Measurements from ENCODE around the gene PLXDC2.

PLXDC2 gene

DNA sequence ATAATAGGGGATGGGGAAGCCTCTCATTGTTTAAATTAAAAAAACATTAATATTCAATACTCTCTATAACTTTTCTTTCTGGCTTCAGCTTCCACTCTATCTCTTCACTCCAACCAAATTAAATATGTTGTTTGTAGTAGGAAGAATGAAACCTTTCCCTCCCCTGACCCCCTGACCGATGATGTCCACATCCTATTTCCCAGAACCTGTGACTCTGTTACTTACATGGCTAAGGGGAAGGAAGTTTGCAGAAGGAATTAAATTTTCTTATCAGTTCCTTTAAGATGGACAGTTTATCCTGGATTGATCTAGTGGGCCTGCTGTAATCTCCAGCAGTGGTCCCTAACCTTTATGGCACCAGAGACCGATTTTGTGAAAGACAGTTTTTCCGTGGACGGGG lies 130.0 kb downstream of the PLXDC2 start:
- no peak for DNase-seq

DNA sequence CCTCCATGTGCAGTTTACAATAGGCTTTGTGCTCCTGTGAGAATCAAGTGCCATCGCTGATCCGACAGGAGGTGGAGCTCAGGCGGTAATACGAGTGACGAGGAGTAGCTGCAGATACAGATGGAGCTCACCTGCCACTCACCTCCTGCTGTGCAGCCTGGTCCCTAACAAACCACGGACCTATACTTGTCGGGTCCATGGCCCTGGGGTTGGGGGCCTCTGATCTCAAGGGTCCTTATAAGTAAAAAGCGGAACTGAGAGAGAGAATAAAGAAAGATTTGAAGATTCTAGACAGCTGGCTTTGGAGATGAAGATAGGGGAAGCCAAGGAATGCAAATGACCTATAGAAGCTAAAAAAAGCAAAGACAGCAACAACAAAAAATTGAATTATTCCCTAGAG lies 130.6 kb downstream of the PLXDC2 start:
- DNase-seq = no peak

DNA sequence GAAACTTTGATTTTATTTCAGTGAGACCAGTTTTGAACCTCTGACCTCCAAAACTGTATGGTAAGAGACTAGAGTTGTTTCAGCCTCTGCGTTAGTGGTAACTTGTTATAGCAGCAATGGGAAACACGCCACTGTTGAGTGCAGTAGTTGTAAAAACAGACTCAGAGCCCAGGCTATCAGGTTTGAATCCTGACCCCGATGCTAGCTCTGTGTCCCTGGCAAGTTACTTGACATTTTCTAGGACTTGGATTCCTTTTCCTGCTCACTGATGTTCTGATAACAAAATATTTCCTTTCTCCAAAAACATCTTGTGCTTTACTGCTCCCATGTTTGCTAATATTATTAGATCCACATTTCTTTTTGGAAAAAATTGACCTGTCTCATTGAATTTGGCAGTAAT lies 131.0 kb downstream of the PLXDC2 start:
- DNase-seq = no peak

DNA sequence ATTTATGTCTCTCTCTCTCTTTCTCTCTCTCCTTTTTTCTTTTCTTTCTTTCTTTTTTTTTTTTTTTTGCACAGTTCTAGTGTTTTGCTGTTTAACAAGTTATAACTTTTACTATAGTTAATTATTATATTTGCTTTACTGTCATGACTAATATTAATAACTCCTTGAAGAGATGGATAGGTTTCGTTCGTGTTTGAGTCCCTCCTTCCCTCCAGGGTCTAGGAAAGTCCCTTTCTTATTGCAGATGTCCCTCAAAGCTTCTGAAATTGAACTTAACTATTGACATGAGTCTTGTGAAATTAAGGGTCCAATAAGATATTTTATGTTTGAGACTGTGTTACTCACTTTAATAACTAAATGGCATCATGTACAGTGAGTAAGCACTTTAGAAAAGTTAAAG lies 131.4 kb downstream of the PLXDC2 start:
- DNase-seq = no peak

DNA sequence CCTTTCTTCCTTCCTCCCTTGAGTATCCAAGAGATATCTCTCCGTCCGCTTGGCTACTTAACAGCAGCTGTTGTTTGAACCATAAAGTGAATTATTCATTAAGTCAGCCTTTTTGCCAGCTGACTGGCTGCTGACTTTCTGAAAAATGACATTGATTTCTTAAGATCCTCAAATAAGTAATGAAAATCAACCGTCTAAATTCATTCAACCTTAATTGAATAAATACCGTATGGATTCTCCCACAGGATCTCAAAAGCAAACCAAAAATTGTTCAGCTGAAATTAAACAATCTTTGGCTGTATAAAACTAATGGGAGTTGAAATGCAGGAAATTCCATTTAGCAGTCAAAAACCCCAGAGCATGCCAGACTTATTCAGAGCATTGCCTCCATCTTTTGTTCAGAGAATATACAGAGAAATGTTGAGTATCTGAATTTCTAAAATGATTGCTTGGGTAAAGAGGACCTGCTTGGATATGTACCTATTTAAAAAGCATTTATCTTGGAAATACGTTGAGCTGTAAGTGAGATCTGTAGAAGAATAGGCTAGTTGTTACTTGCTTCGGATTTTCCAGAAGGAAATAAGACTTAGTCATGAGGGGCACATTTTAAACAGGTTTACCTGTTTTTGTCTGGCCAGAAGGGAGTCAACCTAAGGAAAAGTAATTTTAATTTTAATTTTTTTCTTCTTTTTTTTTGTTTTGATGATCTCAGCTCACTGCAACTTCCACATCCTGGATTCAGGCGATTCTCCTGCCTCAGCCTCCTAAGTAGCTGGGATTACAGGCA lies 136.2 kb downstream of the PLXDC2 start:
- no peak for DNase-seq

DNA sequence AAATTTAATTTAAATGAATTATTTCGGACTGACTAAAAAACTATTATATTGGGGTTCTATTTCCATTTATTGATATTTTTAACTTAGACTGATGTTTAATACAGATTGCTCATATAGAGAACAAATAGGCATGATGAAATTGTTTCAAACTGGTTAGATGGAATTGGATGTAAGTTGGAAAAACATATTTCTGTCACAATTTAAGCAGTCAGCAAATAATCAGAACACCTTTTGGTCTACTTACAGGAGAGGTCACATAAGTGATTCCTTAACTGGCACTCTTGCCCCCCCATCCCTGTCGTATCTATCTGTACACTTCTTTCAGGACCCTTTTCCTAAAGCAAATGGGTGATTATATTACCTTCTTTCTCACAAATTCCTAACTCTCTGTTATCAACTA lies 138.4 kb downstream of the PLXDC2 start:
- DNase-seq = no peak

DNA sequence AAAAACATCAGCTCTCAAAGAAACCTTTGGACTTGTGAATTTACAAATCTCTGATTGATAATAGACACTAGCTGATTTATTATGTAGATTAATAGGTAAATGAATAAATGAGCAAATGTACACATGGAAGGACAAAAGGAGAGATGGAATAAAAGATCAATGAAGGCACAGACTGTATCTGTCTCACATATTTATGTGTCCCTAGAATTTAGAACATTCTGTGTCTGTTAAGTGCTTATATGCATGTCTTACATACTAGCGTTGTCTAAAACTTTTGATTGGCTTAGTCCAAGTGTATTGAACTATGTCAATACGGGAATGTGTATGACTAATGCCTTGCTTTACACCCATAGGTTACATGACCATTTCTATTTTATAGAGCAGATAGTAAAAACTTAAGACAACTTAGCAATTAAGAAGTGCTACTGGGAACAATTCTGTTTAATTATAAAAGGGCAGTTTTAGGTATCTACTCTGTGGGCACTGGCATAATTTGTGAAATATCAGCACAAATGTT lies 140.3 kb downstream of the PLXDC2 start:
- no peak for DNase-seq

DNA sequence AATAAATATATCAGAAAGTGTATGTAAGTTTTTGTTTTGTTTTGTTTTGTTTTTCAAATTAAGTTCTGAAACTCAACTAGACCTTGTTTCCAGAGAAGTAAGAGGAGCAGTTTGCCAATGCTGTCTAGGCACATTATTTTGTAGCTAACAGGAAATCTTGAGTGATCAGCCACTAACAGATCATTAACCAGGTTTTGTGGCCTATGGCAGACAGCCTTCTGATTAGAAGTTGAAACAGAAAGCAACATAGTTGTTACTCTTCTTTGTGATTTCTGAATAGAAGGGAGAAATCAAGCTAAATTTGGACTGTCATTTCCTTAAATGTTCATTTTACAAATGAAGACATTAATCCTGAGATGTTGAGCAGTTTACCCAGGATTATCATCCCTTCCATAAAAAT lies 142.6 kb downstream of the PLXDC2 start:
- DNase-seq = no peak

DNA sequence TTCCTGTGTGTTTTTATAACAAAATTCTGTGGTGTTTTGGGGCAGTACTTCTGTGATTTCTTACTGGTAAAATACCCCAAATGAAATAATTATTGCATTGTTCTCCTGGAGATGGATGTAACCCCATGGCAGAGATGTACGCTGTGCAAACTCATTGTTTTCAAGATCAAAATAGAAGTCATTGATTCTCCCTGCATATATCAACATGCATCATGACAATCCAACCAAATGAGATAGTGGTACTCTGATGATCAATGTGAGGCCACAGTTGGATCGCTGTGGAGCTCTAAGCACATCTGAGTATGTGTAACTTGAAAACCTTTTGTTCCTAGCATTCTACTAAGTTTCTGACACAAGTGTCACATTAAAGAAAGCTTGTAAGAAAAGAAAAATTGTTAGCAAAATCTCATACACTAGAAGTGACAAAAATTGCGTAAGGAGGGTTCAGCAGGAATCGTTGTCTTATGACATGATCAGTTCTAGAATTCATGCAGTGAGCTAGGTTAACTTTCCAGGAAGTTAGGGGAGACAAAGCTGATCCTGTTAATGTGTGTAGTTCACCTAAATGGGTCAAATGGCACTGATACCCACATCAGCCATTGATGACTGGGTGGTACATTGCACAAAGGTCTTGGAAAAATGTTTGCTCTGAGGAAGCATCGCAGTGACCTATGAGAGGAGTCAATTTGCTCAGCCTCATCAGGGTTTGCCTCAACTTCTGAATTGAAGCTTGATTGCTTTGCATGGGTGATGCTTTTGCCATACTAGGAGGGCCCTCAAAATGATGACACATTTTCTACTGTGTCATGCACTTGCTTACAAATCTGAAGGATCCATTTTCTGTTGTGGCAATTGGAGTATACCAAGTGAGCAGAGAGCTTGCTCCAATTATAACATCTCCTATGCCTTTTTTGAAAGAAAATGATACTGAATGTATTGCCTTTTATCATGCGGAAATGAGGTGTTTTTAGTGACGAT lies 145.1 kb downstream of the PLXDC2 start:
- no peak for DNase-seq

DNA sequence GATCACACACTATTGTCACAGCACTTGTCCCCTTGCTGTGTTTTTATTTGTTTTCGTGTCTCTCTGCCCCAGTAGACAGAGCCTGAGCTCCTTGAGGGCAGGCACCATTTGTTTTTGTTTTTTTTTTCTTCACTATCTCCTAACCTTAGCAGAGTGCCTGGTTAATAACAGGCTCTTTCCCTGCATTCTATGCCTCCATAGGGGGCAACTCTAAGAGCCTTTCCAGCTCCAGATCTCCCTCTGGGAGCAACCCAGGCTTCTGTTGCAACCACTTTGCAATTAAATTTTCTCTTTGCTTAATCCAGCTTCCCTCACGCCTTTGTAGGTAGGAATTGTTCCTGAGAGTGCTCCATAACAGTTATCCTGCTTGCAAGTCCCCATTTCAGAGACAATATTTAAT lies 148.4 kb downstream of the PLXDC2 start:
- no peak for DNase-seq

DNA sequence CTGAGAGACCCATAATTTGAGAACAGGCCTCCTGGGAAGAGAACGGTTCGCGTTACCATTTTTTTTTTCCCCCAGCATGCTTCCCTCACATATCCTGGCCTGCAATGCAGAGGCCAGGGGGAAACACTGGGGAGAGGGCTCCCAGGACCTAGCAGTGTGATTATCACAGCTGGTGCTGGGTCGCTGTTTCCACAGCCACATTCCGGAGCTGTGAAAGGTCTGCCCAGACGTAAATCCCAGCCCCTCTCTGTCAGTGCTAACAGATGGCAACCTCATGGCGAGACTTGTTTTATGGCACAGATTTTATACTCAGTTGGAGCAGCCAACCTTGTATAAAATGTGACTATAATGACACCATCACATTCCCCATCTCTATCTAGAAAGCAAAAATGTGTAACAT lies 150.5 kb downstream of the PLXDC2 start:
- DNase-seq = no peak

DNA sequence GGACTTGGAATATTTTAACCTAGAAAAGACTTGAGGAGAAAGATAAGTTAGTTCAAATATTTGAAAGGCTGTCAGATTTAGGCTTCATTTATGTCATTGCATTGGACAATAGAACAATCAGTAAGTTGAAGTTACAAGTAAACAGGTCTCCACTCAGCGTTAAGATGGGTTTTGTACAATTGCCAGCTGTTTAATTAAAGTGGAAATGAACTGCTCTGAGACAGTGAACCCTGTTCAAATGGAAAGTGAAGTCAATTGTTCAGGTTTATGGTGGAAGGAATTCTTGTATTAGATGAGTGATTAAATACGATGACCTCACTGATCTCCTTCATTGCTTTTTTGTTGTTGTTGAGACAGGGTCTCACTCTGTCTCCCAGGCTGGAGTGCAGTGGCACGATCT lies 151.7 kb downstream of the PLXDC2 start:
- no peak for DNase-seq

DNA sequence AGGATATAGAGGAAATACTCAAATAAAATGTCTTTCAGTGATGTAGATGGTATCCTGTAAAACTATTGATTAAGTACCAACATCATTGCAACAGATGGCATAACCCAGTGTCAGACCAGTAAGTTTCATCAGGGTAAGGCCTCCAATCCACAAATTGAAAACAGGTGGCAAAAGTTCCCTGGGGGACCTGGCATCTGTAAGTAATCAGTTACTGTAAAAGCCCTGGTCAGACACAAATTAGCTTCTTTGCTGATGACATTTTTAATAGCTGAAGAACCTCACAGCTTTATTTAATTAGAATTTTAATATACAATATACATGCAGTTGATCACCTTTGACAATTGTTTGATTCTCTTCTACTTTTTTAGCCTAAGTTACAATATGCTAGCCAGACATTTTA lies 152.5 kb downstream of the PLXDC2 start:
- no peak for DNase-seq

DNA sequence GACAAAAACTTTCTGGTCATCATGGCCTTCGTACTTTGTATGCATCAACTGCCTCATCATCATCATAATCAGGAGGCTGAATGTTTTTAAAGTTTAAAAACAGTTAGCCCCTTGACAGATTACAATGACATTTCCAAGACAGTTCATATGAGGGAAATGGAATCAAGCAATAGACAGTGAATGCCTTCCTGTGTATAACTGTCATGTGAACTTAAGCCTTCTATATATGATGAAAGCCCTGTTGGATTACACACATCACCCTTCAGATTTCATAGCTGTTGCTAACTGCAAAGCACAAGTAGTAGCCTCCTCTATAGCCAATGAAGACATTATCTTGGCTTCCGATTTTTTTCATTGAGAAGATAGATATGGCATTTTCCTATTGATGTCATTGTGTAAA lies 154.0 kb downstream of the PLXDC2 start:
- DNase-seq = no peak

DNA sequence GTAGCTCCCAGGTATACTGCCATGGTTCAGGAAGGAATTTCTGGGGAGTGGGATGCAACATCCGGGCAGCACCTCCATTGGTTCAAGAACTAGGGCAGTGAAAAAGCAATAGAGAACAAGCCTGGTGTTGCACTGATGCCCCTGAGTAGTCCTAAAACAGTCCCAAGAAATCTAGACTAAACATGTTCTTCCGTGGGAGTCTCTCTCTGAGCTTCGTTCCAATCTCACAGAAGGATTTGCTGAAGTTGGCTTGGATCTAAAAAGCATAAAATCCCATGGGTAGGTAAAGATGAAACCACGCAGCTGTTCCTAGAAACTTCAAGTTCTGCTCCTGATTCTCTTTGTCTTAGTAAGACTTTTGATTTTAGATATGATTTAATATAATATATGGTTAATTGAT lies 154.5 kb downstream of the PLXDC2 start:
- no peak for DNase-seq

DNA sequence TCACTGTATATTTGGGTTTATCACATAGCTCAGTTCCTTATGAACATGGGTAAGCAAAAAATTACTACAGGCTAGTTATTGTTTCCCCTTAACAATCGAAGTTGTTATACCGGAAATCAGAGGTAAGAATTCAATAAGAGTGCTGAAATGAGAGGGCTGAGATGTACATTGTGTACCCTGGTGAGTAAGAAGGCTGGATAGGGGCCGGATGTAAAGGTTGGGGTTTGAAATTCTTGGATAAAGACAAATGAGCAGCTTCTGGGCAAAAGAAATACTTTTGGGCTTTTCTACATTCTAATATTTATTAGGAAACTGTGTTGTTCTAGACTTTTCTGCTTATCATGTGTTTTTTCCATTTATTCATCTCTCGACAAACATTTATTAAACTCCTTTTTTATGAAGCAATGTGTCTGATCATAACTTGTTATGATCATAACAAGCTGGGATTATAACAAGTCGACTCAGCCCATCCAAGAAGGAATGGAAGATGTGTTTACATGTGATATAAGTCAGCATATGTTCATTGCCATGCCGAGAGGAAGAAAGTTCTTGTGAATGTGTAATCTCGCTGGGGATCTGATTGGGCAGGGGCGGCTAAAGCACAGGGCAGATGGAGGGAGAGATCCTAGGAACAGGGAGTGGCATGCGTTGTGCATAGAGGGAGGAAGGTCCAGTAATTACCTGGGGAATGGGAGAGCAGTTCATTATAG lies 155.3 kb downstream of the PLXDC2 start:
- DNase-seq = no peak

DNA sequence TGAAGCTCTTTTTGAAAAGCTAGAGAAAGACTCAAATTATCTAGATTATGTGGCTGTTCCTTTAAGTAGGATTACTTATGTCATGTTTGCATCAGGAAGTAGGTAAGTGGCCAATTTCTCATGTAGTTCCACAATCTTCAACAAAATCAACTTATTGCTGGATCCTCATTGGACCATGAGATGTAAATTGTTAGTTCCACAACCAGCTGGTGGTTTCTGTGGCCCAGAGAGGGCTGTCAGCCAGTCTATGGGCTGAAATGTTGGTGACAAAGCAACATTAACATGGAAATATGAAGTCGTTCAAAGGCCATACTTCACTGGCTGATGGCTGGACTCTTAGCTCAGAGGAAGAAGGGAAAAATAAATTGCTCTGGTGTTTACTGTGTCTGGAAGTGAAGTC lies 157.9 kb downstream of the PLXDC2 start:
- no peak for DNase-seq

DNA sequence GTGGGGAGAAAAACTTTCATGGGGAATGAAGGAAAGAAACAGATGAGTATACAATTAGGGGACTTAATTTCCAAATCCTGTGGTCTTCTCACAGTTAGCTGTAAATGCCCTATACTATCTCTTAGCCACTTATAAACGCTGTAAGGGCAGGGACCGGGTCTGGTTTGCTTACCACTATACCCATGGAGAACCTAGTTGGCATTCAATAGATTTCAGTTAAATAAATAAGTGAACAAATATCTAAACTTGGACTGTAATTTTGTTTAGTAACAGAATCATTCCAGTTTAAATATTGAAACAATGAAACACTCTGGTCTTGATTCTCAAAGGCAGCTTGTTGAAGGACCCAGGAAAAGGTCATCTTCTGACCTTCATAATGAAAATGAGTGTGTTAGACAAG lies 158.3 kb downstream of the PLXDC2 start:
- no peak for DNase-seq

DNA sequence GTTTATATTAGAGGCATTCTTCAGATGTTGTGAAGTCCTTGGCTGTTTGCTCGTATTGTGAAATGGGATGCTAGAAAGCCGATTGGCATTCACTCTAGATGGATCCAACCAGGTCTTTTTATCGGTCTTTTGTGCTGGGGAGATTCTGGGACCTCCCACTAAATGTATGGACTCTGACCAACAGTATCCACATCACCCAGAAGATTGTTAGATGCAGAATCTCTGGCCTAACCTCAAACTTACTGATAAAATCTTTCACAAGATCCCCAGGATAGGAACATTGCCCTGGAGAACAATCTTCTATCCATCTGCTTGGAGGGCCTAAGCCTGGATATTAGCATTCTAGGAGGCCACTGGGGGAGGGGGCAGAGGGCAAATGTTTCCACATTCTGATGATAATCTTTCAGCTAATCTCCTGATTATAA lies 160.9 kb downstream of the PLXDC2 start:
- DNase-seq = no peak

DNA sequence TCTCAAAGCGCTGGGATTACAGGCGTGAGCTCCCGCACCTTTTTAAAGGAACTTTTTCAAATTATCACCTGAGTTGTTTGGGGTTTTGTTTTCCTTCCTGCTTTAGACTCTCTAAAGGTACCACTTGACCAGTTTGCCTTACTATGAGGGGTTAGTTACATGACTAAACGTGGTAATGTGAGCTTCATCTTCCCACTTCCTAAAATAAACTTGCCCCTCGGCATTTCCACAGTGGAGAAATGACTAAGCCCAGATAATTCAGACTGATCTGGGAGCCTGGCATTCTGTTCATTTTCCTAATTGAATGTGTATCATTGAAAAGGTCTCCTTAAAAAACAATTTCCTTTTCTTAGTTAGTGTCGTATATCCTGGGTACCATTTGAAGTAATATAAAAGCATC lies 163.4 kb downstream of the PLXDC2 start:
- no peak for DNase-seq

DNA sequence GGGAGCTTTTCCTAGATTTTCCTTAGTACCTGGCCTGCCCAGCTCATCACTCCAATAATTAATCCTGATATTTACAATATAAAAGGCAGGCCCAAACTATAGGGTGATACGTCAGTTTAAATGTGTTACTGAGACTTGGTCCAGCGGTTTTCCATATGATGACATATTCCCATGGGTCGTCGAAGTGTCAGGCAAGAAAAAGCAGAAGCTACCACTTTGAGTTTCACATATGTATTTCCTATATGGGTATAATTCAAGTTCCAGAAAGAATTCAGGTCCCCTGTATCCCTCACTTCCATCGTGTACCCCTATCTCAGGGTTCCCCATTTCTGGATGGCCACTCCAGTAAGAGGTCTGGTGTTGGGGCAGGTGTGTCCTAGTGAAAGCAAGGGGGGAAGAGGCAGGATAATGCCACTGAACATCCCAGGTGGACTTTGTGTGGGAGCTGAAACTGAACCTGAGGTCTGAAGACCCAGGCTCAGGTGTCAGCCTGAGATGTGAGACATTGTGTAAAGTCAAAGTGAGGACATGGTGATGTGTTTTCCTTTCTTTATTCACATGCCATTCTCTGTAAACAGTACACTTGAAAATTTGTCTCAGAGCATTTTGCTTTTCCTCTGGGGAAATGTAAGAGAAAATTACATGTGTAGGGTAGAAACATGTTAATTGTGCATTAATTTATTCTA lies 167.8 kb downstream of the PLXDC2 start:
- no peak for DNase-seq

DNA sequence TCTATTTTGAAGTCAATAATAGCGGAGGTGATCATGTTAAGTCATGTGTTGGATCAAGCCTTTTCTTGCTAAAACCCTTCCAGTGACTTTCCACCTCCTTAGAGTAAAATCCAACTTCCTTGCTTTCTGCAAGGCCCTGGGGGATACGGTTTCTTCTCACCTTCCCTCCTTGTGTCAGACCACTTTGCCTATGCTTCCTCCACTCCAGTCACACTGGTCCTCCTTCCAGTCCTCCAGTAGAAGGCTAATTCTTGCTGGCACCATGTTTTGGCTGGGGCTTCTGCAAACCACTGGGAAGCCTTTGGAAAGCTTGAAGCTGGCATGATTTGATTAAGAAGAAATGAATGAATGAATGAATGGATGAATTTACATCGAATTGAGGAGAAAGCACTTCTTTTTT lies 169.5 kb downstream of the PLXDC2 start:
- DNase-seq = no peak

DNA sequence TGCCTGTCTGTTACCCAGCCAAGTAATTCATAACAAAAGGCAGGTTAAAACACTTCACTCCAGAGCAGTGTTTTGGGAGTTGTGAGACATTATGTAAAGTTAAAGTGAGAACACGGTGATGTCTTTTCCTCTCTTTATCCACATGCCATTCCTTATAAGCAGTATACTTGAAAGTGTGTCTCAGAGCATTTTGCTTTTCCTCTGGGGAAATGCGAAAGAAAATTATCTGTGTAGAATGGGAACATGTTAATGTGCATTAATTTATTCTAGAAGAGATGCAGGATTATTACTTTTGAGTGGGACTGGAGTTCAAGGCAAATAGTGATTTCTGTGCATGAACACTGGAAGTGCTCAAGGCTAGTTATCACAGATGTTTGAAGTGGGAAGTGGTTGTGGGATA lies 170.4 kb downstream of the PLXDC2 start:
- no peak for DNase-seq

Measured in activated CD8-positive, alpha-beta memory T cell treated with anti-CD3 and anti-CD28 coated beads, Interleukin-2, amount 50 U/mL, for 48 hours (primary cell).